Dermis microvascular lymphatic vessel endothelial cell (primary cell): ENCODE measurements around the gene CYTH1. TPM values are rescaled to one million over a fixed set of nuclear protein-coding genes. Genes with fewer than 3 reads are reported as not detected.
"Not testable (repeated sequence)": the region's sequence is repeated elsewhere in the genome, so short reads cannot be mapped to it uniquely, and the experiment has no call there.

ENCODE experiments used
- DNase-seq, 2 donors: peaks; one replicate each; pipeline versions ENCODE4 v3.0.0 to v3.0.0-alpha.2; 2010; ENCODE audit warnings: low read depth in 2 of 2
- total RNA-seq: library from RNA; depleted of rRNA; stranded (reverse); fragments of >200 nt; gene quantifications from 2 replicates; pipeline ENCODE4 v1.2.1, GENCODE V29; 2014

The CYTH1 gene
- total RNA-seq, 1 donor from 2014 or later: 15.4 TPM

DNA sequence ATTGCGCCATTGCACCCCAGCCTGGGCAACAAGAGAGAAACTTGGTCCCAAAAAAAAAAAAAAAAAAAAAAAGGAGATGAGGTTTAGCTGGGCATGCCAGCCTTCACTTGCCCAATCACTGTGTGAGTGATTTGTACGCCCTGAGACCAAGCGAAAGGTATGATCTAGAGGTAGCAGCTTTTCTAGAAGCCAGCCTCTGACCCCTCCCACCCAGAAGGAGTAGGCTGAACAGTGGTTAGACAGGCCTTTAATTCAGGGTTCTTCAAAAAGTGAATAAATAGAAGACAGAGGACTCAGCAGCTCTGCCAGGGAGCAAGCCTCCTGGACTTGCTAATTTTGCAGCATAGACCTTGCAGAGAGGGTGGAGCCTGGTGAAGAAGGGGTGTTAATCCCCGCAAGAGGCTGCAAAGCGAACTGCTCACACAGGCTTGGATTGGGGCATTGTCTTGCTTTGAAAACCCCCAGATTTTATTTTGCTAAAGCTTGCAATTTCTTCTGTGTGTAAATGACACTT, 7.1 kb upstream of the CYTH1 start:
- DNase-seq: no peak

DNA sequence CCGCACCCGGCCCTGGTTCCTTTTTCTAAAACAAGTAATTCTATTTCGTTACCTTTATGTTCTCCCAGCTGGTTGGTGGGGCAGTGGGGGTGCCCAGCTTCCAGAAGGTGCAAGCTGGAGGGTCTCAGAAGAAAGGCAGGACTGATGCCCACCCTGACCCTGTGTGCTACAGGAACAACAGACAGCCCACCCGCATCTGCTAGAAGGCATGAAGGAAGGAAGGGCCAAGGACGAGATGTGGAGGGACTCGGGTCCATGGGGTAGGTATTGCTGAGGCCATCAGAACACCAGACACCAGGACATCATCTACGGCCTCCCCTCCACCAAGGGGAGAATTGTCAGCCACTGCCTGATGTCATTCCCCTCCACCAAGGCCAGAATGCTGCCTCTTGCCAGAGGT, 6.4 kb upstream of the CYTH1 start:
- no peak for DNase-seq

DNA sequence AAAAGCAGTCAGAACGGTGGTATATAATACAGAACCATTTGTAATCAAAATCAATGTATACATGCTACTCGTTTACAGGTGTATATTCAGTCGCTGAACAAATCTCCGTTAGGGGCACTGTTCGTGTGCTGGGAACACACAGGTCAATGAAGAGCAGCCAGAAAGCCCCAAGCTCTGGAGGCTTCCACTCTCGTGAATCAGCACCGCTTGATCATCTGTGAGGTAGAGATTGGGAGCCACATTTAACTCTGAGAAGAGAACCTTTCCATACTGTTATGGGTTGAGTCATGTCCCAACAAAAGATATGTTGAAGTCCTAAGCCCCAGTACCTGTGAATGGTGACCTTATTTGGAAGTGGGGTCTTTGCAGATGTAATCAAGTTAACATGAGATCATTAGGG, 5.4 kb upstream of the CYTH1 start:
- no peak for DNase-seq

DNA sequence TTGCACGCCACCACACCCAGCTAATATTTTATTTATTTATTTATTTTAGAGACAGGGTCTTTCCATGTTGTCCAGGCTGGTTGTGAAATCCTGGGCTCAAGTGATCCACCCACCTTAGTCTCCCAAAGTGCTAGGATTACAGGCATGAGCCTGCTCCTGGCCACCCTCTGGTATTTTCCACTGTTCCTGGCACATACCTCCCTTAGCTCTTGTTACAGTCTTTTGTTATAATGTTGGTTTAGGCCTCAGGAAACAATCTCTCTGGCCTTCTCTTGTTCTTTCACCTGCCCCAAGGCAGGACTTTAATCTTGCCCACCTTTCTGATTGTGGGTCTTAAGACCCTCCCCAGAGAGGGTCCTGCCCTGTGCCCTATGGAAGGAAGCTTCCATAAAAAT, 3.6 kb upstream of the CYTH1 start:
- no peak for DNase-seq

DNA sequence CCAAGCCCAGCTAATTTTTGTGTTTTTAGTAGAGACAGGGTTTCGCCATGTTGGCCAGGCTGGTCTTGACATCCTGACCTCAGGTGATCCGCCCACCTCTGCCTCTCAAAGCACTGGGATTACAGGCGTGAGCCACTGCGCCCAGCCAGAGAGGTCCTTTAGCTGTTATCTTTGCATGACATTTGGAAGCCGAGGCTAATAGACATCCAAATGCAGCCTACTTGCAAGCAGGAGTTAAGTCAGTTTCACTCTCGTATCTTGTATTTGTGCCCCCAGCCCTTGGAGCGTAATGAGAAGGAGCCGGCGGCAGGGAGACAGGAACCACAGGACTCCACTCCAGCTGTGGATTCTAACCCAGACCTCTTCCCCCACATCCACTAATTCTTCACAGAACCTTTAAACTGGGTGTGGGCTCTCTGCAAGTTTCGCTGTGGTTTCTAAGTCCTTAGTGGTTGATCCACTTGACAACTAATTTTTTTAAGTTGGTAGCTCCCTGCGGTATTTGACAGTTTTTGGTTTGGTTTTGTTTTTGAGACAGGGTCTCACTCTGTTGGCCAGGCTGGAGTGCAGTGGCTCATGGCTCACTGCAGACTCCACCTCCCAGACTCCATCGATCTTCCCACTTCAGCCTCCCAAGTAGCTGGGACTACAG, 3.1 kb upstream of the CYTH1 start:
- no peak for DNase-seq

DNA sequence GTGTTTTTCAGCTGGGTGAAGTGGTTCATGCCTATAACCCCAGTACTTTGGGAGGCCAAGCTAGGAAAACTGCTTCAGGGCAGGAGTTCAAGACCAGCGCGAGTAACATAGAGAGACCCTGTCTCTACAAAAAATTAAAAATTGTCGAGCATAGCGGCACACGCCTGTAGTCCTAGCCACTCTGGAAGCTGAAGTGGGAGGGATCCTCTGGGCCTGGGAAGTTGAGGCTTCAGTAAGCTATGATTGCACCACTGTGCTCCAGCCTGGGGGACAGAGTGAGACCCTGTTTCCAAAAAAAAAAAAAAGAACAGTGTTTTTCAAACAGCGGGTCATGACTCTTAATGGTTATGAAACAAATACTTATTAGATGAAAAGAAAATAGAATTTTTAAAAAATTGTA, 2.3 kb upstream of the CYTH1 start:
- no peak for DNase-seq

DNA sequence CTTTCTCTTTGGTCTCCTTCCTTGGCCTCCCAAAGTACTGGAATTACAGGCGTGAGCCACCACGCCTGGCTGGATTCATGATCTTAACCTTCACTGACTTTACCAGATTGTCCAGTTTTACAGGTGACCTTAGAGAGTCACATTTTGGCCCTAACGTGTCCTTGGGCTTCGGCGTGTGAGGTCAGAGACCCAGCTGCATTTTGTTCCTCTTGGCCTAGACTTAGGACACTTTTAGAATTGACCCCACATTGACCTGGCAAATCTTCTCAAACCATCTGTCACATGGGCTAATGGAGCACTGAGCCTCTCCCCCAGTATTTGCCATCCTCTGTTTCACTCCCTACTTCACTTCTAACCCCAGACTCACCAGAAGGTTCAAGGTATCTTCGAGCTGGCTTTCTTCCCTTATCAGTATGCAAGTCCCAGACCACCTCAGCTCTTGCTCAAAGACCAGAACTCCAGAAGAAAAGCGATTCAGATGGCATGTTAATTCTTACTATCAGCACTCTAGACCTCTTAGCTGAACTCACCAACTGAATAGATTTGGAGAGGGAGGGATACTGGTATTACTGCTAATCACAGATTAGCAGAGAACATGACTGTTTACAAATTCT, 1.7 kb upstream of the CYTH1 start:
- DNase-seq: no peak

DNA sequence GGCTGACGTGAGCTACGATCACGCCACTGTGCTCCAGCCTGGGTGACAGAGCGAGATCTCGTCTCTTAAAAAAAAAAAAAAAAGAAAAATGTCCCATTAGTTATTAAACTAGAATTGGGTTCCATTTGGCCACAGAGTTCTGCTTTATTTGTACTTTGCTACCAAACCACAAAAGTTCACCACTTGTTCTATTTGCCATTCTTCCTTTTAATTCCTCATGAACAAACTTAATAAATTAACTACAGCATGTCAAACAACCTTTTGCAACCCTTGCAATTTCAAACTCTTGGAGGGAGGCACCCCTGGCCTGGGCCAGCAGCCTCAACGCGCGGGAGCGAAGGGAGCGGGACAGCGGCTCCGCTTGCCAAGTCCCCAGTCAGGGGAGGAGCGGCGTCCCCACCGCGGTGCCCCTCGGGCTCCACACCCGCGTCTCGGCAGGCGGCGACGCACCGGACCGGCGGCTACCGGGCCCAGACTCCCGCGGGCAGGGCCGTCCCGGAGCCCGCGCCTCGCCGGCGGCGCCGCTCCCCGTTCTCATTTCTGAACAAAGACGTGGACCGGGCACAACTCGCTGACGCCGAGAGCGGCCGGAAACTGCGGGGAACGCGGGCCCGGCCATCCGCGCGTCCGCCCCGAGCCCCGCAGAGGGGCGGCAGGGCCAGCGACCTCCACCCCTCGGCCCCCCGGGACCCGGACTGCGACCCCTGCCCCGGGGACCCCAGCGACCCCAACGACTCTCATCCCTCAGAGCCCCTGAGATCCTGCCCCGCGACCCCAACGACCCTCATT, 775 bp downstream of the CYTH1 start:
- DNase-seq: peak in 1 of 2 donors; percentile 44

DNA sequence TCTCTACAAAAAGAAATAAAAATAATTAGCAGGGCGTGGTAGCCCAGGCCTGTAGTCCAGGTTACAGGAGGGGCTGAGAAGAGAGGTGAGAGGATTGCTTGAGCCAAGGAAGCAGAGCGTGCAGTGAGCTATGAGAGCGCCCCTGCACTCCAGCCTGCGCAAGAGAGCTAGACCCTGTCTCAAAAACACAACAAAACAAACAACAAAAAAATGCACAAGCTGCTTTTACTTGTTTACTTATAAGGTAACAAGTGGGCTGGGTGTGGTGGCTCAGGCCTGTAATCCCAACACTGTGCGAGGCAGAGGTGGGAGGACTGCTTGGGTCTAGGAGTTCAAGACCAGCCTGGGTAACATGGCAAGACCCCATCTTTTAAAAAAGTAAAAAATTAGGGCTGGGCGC, 1.7 kb downstream of the CYTH1 start:
- no peak for DNase-seq

DNA sequence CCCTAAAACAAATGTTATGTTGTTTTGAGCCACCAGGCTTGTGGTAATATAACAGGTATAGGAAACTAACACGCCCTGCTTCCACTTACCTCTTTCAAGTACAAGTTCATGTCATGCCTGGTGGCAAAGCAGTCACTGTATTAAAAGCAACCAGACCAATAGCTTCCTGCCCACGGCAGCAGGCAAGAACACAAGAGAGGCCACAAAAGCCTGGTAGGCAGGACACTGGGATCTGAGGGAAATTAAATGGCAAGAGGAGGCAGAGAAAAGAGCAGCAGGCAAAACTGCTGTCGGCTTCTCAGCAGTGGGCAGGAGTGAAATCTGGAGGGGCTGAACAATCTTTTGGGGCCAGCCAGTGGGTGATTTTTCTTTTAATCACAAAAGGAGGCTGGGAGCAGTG, 2.2 kb downstream of the CYTH1 start:
- no peak for DNase-seq

DNA sequence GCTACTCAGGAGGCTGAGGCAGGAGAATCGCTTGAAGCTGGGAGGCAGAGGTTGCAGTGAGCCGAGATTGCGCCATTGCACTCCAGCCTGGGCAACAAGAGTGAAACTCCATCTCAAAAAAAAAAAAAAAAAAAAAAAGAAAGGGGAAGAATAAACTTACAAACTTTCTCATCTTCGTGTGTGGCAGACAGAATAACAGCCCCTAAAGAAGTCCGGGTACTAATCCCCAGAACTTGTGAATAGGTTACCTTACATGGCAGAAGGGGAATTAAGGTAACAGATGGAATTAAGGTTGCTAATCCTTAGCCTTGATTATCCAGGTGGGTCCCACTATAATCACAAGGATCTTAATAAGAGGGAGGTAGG, 2.8 kb downstream of the CYTH1 start:
- DNase-seq: not testable (repeated sequence)

DNA sequence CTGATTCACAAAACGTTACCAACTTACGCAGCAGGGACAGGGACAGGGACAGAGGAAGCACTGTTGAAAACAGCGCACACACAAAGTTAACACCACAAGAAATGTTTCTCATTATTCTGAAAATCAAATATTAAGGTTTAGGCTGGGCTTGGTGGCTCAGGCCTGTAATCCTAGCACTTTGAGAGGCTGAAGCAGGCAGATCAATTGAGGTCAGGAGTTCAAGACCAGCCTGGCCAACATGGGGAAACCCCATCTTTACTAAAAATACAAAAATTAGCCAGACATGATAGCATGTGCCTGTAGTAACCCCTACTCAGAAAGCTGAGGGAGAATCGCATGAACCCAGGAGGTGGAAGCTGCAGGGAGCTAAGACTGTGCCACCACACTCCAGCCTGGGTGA, 4.2 kb downstream of the CYTH1 start:
- no peak for DNase-seq

DNA sequence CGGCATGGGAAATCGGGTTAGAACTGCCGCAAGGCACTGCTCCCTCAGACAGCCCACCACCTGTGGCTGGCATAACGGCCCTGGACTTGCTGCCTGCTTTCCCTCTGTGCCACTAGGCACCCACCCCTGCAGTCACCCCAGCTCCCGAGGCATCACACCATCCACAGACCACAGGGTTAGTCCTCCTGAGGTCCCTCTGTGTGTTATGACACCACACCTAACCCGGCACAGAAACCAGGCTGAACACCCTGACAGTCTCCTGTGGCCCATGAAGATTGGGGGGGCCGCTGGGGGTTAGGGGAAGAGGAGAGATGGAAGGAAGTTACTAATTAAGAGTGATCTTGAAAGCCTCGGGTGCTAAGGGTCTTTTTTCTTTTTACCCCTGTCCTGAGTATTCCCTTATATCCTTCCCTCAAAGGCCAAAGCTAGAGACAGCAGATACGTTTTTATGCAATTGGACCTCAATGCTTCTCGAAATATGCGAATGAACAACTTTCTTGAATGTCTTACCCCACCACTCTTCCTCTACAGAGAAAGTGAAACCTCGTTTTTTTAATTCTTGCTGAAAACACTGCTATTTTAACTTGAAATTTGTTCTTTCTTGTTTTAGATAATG, 7.0 kb downstream of the CYTH1 start:
- DNase-seq: no peak

DNA sequence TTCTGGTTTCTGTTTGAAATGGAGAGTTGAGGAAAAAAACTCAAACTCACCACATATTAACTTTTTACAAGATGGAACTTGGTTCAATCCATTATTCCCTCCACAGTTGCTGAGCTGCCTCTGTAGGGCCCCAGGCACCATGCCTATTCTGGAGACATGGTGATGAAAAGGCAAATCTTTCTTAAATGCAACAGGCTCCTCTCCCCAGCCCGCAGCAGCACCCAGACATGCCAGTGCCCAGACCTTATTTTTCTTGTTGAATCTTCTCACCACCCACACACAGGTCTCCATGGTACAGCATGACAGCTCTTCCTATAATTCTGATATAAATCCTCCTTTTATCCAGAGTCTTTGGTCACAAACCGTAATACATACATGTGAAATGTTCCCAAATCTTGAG, 7.6 kb downstream of the CYTH1 start:
- DNase-seq: no peak

DNA sequence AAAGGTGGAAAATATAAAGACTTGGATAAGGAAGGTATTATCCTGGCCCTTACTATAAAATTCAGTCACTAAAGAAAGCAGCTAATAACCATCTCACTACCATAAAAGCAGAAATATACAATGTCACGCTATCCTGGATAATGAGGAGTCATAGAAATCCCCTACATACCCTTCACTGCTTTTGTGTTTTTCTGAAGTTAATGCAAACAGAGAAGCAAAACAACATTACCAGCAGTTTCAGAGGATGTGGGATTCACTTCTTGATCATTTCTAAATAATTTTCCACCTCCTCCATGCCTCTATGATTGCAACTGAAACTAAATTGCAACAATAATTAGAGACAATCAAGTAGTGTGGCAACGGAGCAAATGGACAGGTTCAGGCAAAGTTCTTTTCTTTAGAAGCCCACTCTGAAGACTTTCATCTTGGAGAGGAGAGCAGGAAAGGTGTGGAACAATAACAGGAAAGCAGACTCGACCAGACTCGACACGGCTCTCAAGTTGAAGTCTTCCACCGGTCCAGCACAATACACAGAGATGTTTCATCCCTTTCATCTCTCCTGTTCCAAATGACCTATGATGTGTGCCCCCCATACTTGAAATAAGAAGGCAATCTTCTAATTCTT, 10.2 kb downstream of the CYTH1 start:
- DNase-seq: peak in 1 of 2 donors; percentile 60

DNA sequence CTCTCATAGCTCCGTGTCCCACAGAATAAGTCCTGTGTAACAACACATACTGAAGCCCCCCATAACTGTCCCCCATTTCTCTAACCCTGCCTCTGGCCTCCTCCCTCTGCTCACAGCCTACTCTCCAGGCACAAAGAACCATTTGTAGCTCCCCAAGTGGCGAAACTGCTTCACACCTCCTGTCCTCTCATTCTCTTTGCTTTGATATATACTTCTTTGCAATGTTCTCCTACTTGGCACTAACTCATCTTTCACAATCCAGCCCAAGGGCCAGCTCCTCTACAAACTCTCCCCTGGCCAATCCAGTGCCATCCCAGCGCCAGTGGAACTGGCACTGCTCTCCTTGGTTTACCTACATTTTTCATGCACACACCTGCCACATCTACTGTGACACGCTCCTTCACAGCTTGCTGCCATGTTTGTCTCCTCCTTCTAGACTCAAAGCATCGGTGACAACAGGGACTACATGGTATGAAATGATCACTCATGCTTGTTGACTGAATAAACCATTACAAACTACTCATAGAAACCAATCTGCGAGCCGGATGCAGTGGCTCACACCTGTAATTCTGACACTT, 12.8 kb downstream of the CYTH1 start:
- no peak for DNase-seq

DNA sequence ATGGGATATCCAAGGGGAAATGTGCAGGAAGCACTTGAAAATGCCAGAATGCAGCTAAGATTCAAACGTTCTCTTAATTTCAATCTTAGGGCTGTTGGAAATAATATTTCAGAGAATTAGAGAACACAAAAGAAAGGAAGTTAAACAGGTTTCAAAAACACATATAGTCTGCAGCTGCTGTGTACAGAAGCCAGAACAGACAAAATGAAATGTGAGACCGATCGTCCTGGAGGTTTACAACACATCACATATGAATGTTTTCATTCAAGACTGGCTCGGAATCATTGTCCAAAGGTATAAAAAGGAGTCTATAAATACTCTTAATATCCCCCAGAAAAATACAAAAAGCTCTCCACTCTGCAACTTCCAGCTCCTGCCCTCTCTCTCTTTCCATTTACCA, 14.3 kb downstream of the CYTH1 start:
- peak in 1 of 2 donors; percentile 59 for DNase-seq

DNA sequence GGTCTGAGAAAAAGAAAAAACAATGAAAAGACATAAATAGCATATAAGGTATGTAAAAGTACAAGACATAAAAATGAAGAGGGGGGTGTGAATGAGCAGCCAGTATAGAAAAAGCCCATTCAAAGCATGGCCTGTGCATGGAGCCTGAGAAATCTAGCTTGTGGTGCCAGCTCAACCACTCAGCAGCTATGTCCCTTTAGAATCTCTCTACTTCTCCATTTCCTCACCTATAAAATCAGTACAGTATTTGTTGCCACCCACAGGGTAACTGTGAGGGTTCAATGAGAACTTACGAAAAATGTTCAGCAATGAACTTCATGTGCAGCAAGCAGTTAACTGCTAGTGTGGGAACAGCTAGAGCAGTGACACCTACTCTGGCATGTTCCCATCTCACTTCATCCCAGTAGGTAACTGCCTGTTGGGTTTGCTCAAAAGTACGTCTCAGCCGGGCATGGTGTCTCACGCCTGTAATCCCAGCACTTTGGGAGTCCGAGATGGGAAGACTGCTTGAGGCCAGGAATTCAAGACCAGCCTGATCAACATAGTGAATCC, 15.3 kb downstream of the CYTH1 start:
- DNase-seq: no peak

DNA sequence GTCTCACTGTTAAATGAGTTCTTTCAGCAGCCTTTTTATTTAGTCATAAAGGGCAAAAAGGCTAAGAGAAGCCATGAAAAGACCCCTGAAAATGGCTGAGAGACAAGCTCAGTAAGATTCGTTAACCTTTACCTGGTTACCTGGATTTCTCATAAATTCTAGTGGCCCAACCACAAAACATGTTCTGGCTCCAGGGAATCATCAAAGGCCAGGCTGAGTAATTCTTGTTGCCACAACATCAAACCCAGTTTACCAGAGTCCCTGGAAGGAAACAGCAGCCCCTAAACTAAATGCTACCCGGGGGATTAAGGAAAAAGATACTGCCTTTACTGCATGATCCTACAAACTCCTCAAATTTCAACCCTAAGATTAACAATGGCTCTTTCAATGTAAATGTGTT, 15.8 kb downstream of the CYTH1 start:
- no peak for DNase-seq

DNA sequence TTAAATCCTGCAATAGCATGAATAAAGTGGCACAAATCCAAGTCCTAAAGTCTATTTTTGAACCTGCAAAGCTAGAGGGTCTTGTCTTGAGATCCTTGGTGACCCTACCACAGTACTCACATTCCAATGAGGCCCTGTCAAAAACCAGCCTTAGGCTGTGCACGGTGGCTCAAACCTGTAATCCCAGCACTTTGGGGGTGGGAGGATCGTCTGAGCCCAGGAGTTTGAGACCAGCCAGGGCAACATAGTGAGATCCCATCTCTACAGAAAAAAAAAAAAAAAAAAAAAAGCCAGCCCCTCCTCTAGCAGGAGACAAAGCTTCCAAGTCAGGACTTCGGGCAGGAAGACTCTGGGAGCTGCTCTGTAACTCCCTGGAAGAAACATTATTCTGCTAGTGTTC, 16.3 kb downstream of the CYTH1 start:
- no peak for DNase-seq

DNA sequence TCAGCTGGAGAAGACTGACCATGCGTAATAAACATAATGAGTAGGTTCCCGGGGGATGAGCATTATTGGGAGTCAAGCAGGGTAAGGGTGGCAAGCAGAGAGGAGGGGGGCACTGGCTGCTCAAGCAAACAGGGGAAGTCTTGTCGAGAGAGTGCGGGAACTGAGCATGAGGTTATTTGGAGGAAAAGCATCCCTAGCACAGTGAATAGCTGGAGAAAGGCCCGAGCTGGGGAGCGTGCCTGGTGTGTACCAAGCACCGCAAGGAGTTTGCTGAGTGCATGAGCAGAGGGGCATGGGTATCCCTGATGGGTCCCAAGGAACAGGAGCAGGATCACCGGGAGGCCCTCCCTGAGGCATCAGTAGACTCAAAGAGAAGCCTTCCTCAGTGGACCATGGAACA, 17.2 kb downstream of the CYTH1 start:
- no peak for DNase-seq
